ENCODE data around the gene APLF. TPM values are rescaled to one million over a fixed set of nuclear protein-coding genes. Genes with fewer than 3 reads are reported as not detected.

The APLF gene
- polyA plus RNA-seq, 2 of the 4 experiments (the other 2 are of a cell fraction), result 1.5 to 2.8 TPM

DNA sequence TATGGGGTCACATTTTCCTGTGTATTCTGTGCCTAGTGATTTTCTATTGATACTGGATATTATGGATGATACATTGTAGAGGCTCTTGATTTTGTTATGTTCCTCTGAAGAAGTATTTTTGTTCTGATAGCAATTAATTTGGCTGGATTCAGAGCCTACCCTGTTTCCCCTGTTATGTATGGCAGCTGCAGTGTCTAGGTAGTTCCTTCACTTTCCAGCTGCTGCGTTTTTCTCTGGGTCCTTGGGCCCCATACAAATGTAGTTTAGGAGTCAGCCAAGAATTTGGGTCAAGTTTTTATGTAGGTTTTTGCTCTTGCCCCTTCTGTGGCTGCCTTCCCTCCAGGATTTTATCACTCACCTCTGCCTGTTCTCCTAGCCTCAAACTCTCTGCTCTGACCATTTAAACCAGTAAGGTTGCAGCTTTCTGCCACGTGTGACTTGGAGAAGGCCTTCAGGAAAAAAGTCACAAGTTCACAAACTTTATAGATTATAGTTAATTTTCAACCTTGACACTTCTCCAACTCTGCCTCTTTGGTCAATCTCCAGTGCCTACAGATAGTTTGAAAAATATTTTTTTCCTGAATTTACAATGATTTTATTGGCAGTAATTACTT is 47.0 kb downstream of the APLF start:
- TF ChIP-seq TP53 (CRISPR knock-in tag; IDR thresholded peaks at IDR 0.05) (no peak), POLR2A (IDR thresholded peaks at IDR 0.05; ENCODE audit: low read length) (no peak), JUNB (IDR thresholded peaks at IDR 0.05) (no peak), EHMT2 (IDR thresholded peaks at IDR 0.05; ENCODE audit: low read depth) (no peak), RNF2 (IDR thresholded peaks at IDR 0.05; ENCODE audit: borderline replicate concordance, low read depth) (no peak), GATA3 (IDR thresholded peaks at IDR 0.05; ENCODE audit: borderline replicate concordance) (no peak), FOXS1 (CRISPR knock-in tag; IDR thresholded peaks at IDR 0.05) (no peak), HOXA7 (CRISPR knock-in tag; IDR thresholded peaks at IDR 0.05) (no peak), PHF8 (IDR thresholded peaks at IDR 0.05; ENCODE audit: borderline replicate concordance, low read depth) (no peak), CBX2 (IDR thresholded peaks at IDR 0.05; ENCODE audit: borderline replicate concordance, low read depth) (no peak)
- ATAC-seq (no peak), FAIRE-seq (no peak), DNase-seq (ENCODE audit: low read depth in 1 of 2, low spot score in 1 of 2) (no peak)
- Histone ChIP-seq H3K27ac (no peak overlapping the region), H3K4me3 (no peak overlapping the region), H3K4me2 (no peak overlapping the region), H3K9me3 (no peaks in the 10 kb centered on the region), H3K4me1 (no peaks in the 10 kb centered on the region)
- POLR2A ChIA-PET, result no interaction called here
- CTCF ChIA-PET, result interaction anchor here (1.1 kb wide), 1 partner anchor 410 kb away, joined by 3 read pairs; no protein-coding TSS in a partner anchor
- WGBS (ENCODE audit: missing lambda C conversion rate), result 10% methylated on average over 2 of the region's 2 CpGs

DNA sequence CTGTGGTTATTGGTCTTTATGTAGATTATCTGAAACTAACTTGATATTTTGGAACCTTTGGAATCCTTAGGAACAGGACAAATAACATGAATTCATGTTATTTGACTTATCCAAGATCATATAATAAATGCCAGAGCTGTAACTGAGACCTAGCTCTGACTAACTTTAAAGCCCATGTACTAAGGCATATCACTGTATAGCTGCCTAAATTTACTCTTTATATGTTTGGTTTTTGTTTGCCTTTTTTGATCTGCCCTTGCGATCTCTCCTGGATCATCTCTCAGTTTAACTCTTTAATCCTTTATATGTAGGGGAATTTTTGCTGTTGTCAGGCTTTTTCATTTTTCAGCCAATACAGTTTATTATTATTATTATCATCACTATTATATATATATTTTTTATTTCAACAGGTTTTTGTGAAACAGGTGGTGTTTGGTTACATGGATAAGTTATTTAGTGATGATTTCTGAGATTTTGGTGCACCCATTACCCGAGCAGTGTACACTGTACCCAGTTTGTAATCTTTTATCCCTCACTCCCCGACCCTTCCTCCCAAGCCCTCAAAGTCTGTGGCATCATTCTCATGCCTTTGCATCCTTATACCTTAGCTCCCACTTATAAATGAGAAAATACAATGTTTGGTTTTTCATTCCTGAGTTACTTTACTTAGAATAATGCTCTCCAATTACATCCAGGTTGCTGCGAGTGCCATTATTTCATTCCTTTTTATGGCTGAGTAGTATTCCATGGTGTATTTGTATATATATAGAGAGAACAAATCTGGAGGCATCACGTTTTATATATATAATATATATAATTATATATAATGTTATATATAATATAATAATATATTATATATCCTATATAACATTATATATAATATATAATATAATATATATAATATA is 48.9 kb downstream of the APLF start:
- Histone ChIP-seq H3K4me1 (no peaks in the 10 kb centered on the region), H3K27ac (no peak overlapping the region), H3K4me3 (no peak overlapping the region), H3K9me3 (no peaks in the 10 kb centered on the region), H3K4me2 (no peak overlapping the region)
- ATAC-seq, result no peak
- ChIA-PET CTCF (interaction anchor here (0.9 kb wide), 1 partner anchor 79 kb away, joined by 3 read pairs; no protein-coding TSS in a partner anchor), POLR2A (no interaction called here)
- 80% methylated on average over 5 of the region's 5 CpGs for WGBS (ENCODE audit: missing lambda C conversion rate)
- TF ChIP-seq, protein P1, sequence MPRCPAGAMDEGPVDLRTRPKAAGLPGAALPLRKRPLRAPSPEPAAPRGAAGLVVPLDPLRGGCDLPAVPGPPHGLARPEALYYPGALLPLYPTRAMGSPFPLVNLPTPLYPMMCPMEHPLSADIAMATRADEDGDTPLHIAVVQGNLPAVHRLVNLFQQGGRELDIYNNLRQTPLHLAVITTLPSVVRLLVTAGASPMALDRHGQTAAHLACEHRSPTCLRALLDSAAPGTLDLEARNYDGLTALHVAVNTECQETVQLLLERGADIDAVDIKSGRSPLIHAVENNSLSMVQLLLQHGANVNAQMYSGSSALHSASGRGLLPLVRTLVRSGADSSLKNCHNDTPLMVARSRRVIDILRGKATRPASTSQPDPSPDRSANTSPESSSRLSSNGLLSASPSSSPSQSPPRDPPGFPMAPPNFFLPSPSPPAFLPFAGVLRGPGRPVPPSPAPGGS (IDR thresholded peaks at IDR 0.05), result no peak
- TF ChIP-seq CHD4 (IDR thresholded peaks at IDR 0.05; ENCODE audit: borderline replicate concordance) (no peak), ESRRA (IDR thresholded peaks at IDR 0.05; ENCODE audit: borderline replicate concordance, low read length) (no peak), FOSL2 (IDR thresholded peaks at IDR 0.05) (no peak), FOSL2 (CRISPR knock-in tag; IDR thresholded peaks at IDR 0.05) (no peak), RFX5 (IDR thresholded peaks at IDR 0.05) (no peak), FOSB (CRISPR knock-in tag; IDR thresholded peaks at IDR 0.05) (no peak), HOXA7 (CRISPR knock-in tag; IDR thresholded peaks at IDR 0.05) (no peak)
- DNase-seq (ENCODE audit: low read depth in 1 of 2, low spot score in 1 of 2), result no peak
- no peak for FAIRE-seq

DNA sequence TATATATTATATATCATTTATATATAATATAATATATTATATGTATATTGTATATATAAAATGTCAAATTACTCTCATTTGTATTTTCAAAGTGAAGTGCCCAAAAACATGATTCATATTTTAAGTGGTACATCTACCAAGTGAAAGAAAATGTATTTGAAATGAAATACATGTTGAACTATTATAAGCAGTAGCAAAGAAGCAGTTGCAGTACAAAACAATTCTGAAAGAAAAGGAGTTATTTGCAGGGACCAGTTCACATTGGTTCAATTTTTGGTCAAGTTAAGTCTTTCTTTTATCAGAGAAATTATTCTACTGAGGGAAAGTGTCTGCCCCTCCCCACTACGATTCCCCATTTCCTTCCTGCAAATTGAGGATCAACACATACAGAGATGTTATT is 51.9 kb downstream of the APLF start:
- CTCF ChIA-PET, result no interaction called here
- DNase-seq (ENCODE audit: low read depth in 1 of 2, low spot score in 1 of 2) (no peak), FAIRE-seq (no peak), ATAC-seq (no peak)
- H3K4me3 ChIP-seq, result no peak overlapping the region
- WGBS (ENCODE audit: missing lambda C conversion rate), result 82% methylated on average over 1 of the region's 1 CpG
- H3K4me2 ChIP-seq, result no peak overlapping the region
- TF ChIP-seq, protein P2, sequence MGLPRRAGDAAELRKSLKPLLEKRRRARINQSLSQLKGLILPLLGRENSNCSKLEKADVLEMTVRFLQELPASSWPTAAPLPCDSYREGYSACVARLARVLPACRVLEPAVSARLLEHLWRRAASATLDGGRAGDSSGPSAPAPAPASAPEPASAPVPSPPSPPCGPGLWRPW (IDR thresholded peaks at IDR 0.05), result no peak
- TF ChIP-seq, protein P3, sequence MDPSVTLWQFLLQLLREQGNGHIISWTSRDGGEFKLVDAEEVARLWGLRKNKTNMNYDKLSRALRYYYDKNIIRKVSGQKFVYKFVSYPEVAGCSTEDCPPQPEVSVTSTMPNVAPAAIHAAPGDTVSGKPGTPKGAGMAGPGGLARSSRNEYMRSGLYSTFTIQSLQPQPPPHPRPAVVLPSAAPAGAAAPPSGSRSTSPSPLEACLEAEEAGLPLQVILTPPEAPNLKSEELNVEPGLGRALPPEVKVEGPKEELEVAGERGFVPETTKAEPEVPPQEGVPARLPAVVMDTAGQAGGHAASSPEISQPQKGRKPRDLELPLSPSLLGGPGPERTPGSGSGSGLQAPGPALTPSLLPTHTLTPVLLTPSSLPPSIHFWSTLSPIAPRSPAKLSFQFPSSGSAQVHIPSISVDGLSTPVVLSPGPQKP (IDR thresholded peaks at IDR 0.05; ENCODE audit: low read depth, low read length), result no peak
- TF ChIP-seq TFCP2L1 (CRISPR knock-in tag; IDR thresholded peaks at IDR 0.05), result no peak
- no peak for TF ChIP-seq MYC (IDR thresholded peaks at IDR 0.05; ENCODE audit: borderline replicate concordance, low read length)
- no peak for TF ChIP-seq RFX5 (IDR thresholded peaks at IDR 0.05)
- TF ChIP-seq ZFP36 (IDR thresholded peaks at IDR 0.05; ENCODE audit: borderline replicate concordance, partially characterized antibody), result no peak
- no peak for TF ChIP-seq HOXB5 (CRISPR knock-in tag; IDR thresholded peaks at IDR 0.05)
- no peak for TF ChIP-seq CHD4 (IDR thresholded peaks at IDR 0.05; ENCODE audit: borderline replicate concordance)
- no peak for TF ChIP-seq POLR2A (IDR thresholded peaks at IDR 0.05; ENCODE audit: low read length)
- H3K27ac ChIP-seq, result no peak overlapping the region
- POLR2A ChIA-PET, result no interaction called here
- H3K4me1 ChIP-seq, result no peaks in the 10 kb centered on the region
- H3K9me3 ChIP-seq, result no peaks in the 10 kb centered on the region

Measured in A549 (cell line).